ENCODE results near the gene PRC1. TPM values are rescaled to one million over a fixed set of nuclear protein-coding genes. Genes with fewer than 3 reads are reported as not detected.

PRC1 gene
- total and polyA plus RNA-seq, 4 donors: 5.0 to 31.1 (median 7.9) TPM

DNA sequence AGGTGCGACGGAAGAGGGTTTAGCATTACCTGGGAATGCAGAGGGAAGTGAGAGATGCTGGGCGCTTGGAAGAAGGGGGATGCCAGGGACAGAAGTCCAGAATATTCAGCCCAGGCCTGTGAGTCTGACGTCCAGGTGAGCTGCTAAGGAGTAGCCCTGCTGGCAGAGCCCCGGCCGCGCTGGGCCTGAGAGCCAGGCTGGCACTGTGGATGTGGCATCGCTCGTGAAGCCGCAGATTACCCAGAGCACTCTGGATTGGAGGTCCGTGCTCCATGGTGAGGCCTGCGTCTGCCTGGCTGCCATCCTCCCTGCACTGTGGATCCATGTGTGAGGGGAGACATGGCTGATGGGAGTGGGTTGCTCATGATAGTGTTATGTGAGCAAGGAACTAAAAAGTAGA is 76.8 kb downstream of the PRC1 start:
- Histone ChIP-seq H3K27me3 (ENCODE audit: control insufficient read depth in 3 of 3, insufficient read depth in 3 of 3, low read length in 2 of 3) (no peaks in the 10 kb centered on the region), H3K4me3 (no peak overlapping the region), H3K27ac (ENCODE audit: low read depth in 1 of 2, low read length in 1 of 2) (no peak overlapping the region), H3K9ac (ENCODE audit: insufficient read depth in 1 of 2, low read length in 2 of 2) (no peak overlapping the region), H3K36me3 (ENCODE audit: control insufficient read depth in 4 of 4, insufficient read depth in 4 of 4, low read length in 4 of 4) (peaks cover 29 to 69% (median 39%) of the 10 kb centered on the region in 4 donors), H3K4me1 (ENCODE audit: control insufficient read depth in 5 of 5, insufficient read depth in 5 of 5, low read length in 5 of 5) (no peaks in the 10 kb centered on the region), H3K9me3 (ENCODE audit: control insufficient read depth in 4 of 4, insufficient read depth in 3 of 4, low read length in 3 of 4) (no peaks in the 10 kb centered on the region)
- no peak for TF ChIP-seq CTCF (IDR thresholded peaks at IDR 0.05; ENCODE audit: control extremely low read depth, extremely low read depth)
- DNase-seq (no peak), ATAC-seq (ENCODE audit: insufficient read depth, low FRiP score) (no peak)
- 95 to 96% methylated on average over 12 of the region's 12 CpGs for WGBS, 2 donors

DNA sequence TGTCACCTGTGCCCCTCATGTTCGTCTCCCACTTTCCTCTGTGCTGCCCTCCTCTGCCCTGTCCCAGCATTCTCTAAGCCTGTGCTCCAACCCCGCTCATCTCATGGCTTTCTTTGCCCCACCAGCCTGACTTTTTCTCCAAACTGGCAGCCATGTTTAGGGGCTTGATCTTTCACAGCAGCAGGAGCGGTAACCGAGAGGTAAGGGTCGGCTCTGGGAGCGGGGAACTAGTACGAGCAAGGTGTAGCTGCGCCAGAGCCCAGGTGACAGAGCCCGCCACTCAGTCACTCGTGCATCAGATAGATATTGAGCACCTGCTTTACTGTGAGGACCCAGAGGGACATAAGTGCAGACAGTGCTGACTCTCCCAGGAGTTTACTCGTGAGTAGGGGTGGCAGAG is 77.9 kb downstream of the PRC1 start:
- ATAC-seq (ENCODE audit: insufficient read depth, low FRiP score) (no peak), DNase-seq (peak in 1 of 3 donors; percentile 5)
- no peaks in the 10 kb centered on the region for H3K27me3 ChIP-seq (ENCODE audit: control insufficient read depth in 3 of 3, insufficient read depth in 3 of 3, low read length in 2 of 3)
- H3K27ac ChIP-seq (ENCODE audit: low read depth in 1 of 2, low read length in 1 of 2): peak overlapping the region in 1 of 2 donors; percentile 18
- no peak overlapping the region for H3K4me3 ChIP-seq
- H3K9ac ChIP-seq (ENCODE audit: insufficient read depth in 1 of 2, low read length in 2 of 2): no peak overlapping the region
- TF ChIP-seq CTCF (IDR thresholded peaks at IDR 0.05; ENCODE audit: control extremely low read depth, extremely low read depth): no peak
- WGBS, 2 donors: 83 to 85% methylated on average over 10 to 11 of the region's 11 CpGs
- H3K36me3 ChIP-seq (ENCODE audit: control insufficient read depth in 4 of 4, insufficient read depth in 4 of 4, low read length in 4 of 4): peaks cover 29 to 80% (median 45%) of the 10 kb centered on the region in 4 donors
- no peaks in the 10 kb centered on the region for H3K9me3 ChIP-seq (ENCODE audit: control insufficient read depth in 4 of 4, insufficient read depth in 3 of 4, low read length in 3 of 4)
- H3K4me1 ChIP-seq (ENCODE audit: control insufficient read depth in 5 of 5, insufficient read depth in 5 of 5, low read length in 5 of 5): no peaks in the 10 kb centered on the region

Small RNA genes lying within 50 kb of the gene (small RNA-seq; reads per million reads assigned to genes)
- not detected for gene RF00019 (ENCODE audit: low replicate concordance)

Other genes starting within 250 kb of the PRC1 start
- gene FURIN, start 125.9 kb downstream of the PRC1 start, total RNA-seq: 100 to 1,000 TPM in 1 of 2 donors, 10 to 100 TPM in 1; 57.1 to 113 TPM
- 100 to 1,000 TPM in 1 of 2 donors, 10 to 100 TPM in 1; 71.2 to 159 TPM for gene FURIN, start 125.9 kb downstream of the PRC1 start, polyA plus RNA-seq
- gene FES, start 110.0 kb downstream of the PRC1 start, total RNA-seq: 10 to 100 TPM; 48.1 to 62.9 TPM
- gene FES, start 110.0 kb downstream of the PRC1 start, polyA plus RNA-seq: 100 to 1,000 TPM in 1 of 2 donors, 10 to 100 TPM in 1; 25.7 to 104 TPM
- 10 to 100 TPM; 34.1 to 80.6 TPM for gene MAN2A2, start 91.2 kb downstream of the PRC1 start, total RNA-seq
- 10 to 100 TPM; 39.7 to 82.9 TPM for gene MAN2A2, start 91.2 kb downstream of the PRC1 start, polyA plus RNA-seq
- gene HDDC3, start 62.0 kb downstream of the PRC1 start, total RNA-seq: 10 to 100 TPM; 12.7 to 16.9 TPM
- 10 to 100 TPM; 16.0 to 19.6 TPM for gene HDDC3, start 62.0 kb downstream of the PRC1 start, polyA plus RNA-seq
- 10 to 100 TPM; 58.7 to 59.6 TPM for gene UNC45A, start 59.2 kb downstream of the PRC1 start, total RNA-seq
- gene UNC45A, start 59.2 kb downstream of the PRC1 start, polyA plus RNA-seq: 10 to 100 TPM; 34.4 to 47.9 TPM
- gene RCCD1, start 39.7 kb downstream of the PRC1 start, total RNA-seq: 10 to 100 TPM in 1 of 2 donors, 1 to 10 TPM in 1; 8.5 to 11.5 TPM
- gene RCCD1, start 39.7 kb downstream of the PRC1 start, polyA plus RNA-seq: 1 to 10 TPM; 4.4 to 4.8 TPM
- 10 to 100 TPM in 1 of 2 donors, 1 to 10 TPM in 1; 6.5 to 20.7 TPM for gene VPS33B, start 28.1 kb upstream of the PRC1 start, total RNA-seq
- gene VPS33B, start 28.1 kb upstream of the PRC1 start, polyA plus RNA-seq: 10 to 100 TPM; 11.4 to 14.2 TPM
- 1 to 10 TPM; 1.6 to 2.8 TPM for gene SV2B, start 105.7 kb upstream of the PRC1 start, total RNA-seq
- under 1 TPM; 0.12 to 0.24 TPM for gene SV2B, start 105.7 kb upstream of the PRC1 start, polyA plus RNA-seq